Kidney tubule cell (primary cell): ENCODE measurements around the gene CIPC.

ENCODE experiments used
- DNase-seq: peaks from one replicate; pipeline ENCODE4 v3.0.0-alpha.2; 2018; ENCODE audit warnings: low spot score

CIPC gene, protein sequence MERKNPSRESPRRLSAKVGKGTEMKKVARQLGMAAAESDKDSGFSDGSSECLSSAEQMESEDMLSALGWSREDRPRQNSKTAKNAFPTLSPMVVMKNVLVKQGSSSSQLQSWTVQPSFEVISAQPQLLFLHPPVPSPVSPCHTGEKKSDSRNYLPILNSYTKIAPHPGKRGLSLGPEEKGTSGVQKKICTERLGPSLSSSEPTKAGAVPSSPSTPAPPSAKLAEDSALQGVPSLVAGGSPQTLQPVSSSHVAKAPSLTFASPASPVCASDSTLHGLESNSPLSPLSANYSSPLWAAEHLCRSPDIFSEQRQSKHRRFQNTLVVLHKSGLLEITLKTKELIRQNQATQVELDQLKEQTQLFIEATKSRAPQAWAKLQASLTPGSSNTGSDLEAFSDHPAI

GRCh38 chr14:77097700-77098528 lies at the start of gene CIPC:
Gene CIPC (plus strand): TSS chr14:77098258. CDS start chr14:77105709, 7,451 bp downstream.
- DNase-seq = peak; percentile 99

DNA sequence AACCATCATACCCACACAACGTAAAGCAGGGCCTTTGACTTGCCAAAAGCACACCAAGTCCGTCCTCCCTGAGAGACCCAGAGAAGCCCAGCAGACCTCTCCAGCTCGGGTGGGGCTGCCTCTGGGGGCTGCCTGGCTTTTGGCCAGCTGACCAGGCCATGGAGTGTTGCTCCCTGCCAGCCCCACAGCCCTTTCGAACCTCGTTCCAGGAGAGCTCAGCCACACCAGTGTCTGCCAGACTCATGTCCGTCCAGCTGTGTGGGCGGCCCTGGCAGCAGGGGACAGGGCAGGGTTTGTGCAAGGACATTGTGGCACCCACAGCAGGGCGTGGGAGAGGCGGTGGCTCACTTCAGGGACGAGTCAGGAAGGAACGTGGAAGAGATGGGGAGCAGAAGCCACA lies 46.9 kb upstream of the CIPC start:
- no peak for DNase-seq

DNA sequence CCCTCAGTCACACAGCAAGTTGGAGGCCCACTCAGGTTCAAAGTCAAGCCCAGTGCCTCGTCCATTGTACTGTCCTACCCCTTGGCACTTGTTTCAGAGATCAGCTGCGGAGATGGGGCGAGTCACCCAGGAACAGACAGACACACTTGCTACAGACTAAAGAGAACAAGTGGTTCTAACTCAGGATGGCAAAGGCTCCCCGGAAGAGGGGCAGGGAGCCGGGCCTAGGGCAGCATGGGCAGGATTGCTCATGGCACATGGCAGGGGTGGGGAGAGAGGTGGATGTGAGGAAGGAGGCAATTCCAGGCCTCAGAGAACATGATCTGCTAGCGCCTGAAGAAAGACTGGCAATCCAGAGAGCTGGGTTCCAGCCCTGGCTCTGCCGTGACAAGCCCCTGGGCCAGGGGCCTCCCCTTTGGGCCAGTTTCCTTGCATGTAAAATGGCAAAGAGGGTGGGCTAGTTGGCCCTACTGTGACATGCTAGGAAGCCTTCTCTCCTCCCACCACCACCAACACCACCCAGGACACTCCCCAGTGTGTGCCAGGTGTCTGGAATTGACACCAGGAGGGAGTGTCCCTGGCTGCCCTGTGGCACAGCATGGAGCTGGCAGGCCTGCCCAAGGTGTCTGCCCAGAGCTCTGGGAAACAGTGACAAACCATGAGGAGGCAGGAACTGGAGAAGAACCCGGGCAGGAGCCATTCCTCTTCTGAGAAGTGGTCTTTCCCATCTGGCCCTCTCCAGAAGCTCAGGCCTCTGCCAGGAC lies 45.6 kb upstream of the CIPC start:
- no peak for DNase-seq

DNA sequence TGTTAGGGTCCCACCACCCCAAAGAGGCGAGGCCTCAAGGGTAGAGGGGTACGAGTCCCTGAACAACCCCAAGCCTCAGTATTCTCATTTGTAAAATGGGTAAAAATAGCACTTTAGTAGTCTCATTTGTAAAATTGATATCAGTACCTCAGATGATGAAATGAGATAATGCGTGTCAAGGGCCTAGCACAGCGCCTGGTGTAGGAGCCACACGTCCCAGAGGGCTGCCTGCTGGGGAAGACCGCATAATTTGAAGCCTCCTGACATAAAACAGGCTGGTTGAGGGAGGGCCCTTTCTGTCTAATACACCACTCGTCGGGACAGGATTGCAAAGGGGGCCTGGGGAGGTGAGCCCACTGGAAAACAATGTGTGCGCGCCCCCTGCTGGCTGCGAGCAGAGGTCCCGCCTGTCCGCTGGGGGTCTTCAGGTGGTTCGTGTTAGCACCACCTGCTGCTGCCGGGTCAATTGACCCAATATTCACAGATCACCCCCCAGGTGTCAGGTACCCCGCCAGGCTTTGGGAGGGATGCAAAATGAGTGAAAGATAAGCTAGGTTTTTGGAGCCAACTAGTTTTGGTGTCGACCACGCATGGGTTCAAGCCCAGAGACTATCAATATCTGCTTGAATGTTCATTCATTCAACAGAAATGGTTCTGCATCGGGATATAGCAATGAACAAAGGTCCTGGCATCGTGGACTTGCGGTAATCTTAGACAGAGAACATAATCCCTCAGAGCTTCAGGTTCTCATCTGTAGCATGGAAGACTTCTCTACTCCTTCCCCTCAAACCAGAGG lies 44.8 kb upstream of the CIPC start:
- peak; percentile 70 for DNase-seq

GRCh38 chr14:77055306-77055705 lies 42.8 kb upstream of the CIPC start:
- peak; percentile 56 for DNase-seq

DNA sequence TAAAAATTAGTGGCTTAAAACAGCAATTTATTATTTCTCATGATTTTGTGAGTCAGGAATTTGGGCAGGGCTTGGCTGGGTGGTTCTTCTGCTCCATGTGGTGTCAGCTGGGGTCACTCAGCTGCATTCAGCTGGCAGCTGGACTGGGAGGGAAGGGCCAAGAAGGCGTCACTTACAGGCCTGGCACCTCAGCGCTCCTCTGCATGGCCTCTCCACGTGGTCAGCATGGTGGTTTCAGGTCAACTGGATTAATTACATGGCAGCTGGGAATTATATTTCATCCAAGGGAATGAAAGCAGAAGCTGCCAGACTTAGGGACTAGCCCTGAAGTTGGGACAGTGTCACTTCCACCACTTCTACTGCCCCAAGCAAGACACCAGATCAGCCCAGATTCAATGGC lies 42.1 kb upstream of the CIPC start:
- DNase-seq = no peak

GRCh38 chr14:77058117-77058516 lies 39.9 kb upstream of the CIPC start:
- no peak for DNase-seq

- DNase-seq = no peak
Observed at GRCh38 chr14:77058785-77059184, 39.3 kb upstream of the CIPC start.

- peak; percentile 88 for DNase-seq
Observed at GRCh38 chr14:77059276-77059915, 38.7 kb upstream of the CIPC start.

- DNase-seq = no peak
Observed at GRCh38 chr14:77061630-77062257, 36.3 kb upstream of the CIPC start.

DNA sequence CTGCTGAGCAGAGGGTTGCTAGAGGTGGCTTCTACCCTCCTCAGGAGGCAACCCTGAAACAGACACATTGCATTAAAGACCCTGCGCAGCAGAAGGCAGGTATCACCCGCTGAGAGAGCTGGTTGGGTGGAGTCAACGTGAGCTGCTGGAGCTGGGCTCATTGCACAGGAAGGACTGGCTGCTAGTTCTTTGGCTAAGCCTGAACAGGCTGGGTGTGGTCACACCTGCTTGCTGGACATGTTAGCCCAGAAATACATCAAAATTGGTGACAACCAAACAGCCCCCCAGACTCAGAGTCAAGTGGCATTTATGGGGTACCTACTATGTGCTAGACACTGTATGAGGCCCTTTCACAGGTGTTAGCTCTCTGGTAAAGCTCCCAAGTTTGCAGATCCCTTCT lies 35.8 kb upstream of the CIPC start:
- DNase-seq = no peak

DNA sequence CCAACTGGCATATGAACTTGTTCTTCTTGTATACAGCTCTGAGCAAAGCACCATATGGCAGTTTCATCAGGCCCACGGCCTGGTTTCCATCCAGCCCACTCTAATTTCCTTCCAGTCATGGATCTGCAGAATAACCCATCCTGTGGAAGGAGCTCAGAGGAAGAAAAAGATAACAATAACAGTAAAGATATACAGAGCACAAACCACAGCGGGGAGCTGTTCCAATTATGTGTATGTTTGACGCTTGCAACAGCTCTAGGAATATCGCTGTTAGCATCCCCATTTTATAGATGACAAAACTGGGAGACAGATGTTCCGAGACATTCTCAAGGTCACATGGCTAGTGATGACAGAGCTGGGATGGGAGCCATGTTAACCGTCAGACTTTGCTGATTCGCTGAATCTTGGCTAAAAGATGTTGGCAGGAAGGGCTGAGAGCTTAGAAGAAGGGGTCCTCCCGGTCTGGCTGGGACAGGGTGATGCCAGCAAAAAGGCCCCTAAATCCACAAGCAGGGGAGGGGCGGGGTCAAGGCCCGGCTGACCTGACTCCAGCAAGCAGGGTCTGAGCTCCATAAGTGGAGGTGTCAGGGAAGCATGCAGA lies 34.4 kb upstream of the CIPC start:
- no peak for DNase-seq

DNA sequence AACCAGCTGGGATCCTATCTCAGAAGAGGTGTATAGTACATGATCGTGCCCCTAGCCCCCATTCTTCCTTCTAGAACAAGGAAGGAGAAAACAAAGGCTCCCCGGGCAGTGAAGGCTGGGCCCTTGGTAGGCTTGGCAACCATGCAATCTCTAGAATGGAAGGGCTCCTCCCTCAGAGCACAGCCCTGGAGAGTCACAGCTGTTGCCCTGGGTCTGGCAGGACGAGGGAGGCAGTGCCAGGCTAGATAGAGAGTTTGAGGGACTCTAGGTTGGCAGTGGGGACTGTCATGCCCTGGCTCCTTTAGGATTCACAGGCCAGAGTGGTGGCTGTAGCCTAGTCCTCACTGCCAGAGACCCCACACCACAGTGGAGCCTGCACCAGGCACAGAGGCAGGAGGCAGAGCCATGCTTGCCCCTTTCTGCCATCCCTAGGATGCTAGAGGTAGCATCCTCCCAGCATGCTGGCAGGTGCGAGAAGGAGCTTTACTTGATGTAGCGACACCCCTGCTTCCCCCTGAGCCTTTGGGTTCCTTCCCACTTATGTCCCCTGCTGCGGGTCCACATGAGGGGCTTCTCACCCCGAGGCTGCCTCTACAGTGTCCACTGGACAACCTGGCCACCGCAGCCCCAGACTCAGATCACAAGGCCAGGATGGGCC lies 33.4 kb upstream of the CIPC start:
- DNase-seq = no peak

DNA sequence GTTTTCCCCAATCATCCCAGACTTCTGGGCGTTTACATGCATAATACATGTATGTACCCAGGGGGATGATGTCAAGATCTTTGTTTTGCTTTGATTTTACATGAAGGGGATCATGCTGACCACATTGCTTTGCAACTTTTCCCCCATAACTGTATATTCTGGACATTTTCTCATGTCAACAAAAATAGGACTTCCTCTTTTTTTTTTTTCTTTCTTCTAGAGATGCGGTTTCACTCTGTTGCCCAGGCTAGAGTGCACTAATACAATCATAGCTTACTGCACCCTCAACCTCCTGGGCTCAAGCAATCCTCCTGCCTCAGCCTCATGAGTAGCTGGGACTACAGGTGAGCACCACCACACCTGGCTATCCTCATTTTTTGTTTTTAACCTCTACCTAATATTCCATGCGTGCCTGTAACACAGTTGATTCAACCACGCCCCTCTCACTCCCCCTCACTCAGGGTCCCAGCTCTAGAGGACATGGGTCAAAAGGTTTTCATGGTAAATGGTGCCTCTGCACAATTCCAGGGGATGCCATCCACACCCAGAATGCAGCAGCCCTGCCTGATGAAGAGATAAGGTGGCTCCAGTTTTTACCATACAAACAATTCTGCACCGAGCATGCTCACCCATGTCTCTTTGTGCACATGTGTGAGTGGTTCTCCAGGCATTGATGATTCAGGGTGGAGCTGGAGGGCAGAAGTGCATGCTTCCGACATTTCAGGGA lies 32.0 kb upstream of the CIPC start:
- no peak for DNase-seq

DNA sequence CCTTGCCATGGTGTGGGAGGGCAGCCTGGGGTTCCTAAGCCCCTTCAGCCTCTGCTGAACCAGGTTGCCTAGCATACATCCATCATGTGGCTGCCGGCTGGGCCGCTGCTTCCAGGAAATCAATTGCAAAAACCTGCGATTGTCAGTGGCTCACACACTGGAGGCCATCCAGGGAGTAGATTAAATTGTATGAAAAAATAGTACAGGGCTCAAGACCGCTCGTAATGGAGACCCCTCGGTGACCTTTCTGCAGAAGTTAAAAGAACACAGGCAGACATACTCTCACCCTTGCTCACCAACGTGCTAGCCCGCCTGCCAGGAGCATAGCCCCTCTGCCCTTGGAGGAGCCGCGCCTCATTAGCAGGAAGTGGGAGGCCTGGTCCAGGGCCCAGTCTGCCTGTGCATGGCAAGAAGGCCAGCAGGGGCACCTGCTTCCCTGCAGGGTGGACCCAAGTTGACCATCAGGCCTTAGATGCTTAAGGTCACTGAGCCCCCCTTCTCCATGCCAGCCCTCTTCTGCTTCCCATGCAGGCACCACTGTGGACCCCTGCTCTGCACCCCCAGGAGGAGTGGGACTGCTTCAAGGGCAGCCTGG lies 31.4 kb upstream of the CIPC start:
- no peak for DNase-seq

GRCh38 chr14:77067632-77068516 lies 30.2 kb upstream of the CIPC start:
- peak; percentile 71 for DNase-seq

- no peak for DNase-seq
Observed at GRCh38 chr14:77068517-77069200, 29.4 kb upstream of the CIPC start.
